DOHH2 (cell line): ENCODE data around the gene MICAL2.

Experiments used
- H3F3A ChIP-seq: fragments of 200-600 bp; sonication (generic), shearing (Covaris generic); 2 replicates; pipeline ENCODE4 v1.6.0; 2016; ENCODE audit warnings: antibody characterized with exemption, mild to moderate bottlenecking; ENCODE audit not compliant: control insufficient read depth, insufficient read depth
- H3K27ac ChIP-seq: fragments of 200-600 bp; sonication (generic); 2 replicates; pipeline ENCODE4 v1.5.1; 2014; ENCODE audit warnings: low read depth, mild to moderate bottlenecking, low read length, moderate library complexity
- H3K27me3 ChIP-seq: fragments of 200-600 bp; sonication (generic); 2 replicates; pipeline ENCODE4 v1.6.1; 2014; ENCODE audit warnings: mild to moderate bottlenecking, low read length, mixed read lengths; ENCODE audit not compliant: control insufficient read depth
- H3K36me3 ChIP-seq: fragments of 200-600 bp; sonication (generic); 2 replicates; pipeline ENCODE4 v1.6.1; 2014; ENCODE audit warnings: mild to moderate bottlenecking, low read length, moderate library complexity, mixed read lengths; ENCODE audit not compliant: control insufficient read depth
- H3K4me1 ChIP-seq: fragments of 200-600 bp; sonication (generic); 2 replicates; pipeline ENCODE4 v1.6.1; 2014; ENCODE audit warnings: mild to moderate bottlenecking, low read length, mixed read lengths; ENCODE audit not compliant: control insufficient read depth
- H3K4me2 ChIP-seq: fragments of 200-600 bp; sonication (generic); 2 replicates; pipeline ENCODE4 v1.6.0; 2014; ENCODE audit warnings: mild to moderate bottlenecking, low read length, moderate library complexity
- H3K4me3 ChIP-seq: fragments of 200-600 bp; sonication (generic); 2 replicates; pipeline ENCODE4 v1.5.1; 2014; ENCODE audit warnings: mild to moderate bottlenecking, low read length, mixed read lengths
- H3K79me2 ChIP-seq: fragments of 200-600 bp; sonication (generic); 2 replicates; pipeline ENCODE4 v1.6.1; 2014; ENCODE audit warnings: mild to moderate bottlenecking, low read length, mixed read lengths; ENCODE audit not compliant: control insufficient read depth
- H3K9me2 ChIP-seq: fragments of 200-600 bp; sonication (generic); replicated peaks from 2 replicates; pipeline ENCODE4 v1.6.1; 2014; ENCODE audit warnings: mild to moderate bottlenecking, low read length, mixed read lengths; ENCODE audit not compliant: control insufficient read depth
- H3K9me3 ChIP-seq: fragments of 200-600 bp; sonication (generic); 2 replicates; pipeline ENCODE4 v1.6.1; 2014; ENCODE audit warnings: antibody characterized with exemption, low read length, mixed read lengths; ENCODE audit not compliant: control insufficient read depth, insufficient read depth
- H4K20me1 ChIP-seq: fragments of 200-600 bp; sonication (generic); 2 replicates; pipeline ENCODE4 v1.6.0; 2014; ENCODE audit warnings: low read depth, mild to moderate bottlenecking, antibody characterized with exemption, low read length, moderate library complexity; ENCODE audit not compliant: control insufficient read depth, insufficient read depth
- EZH2phosphoT487 ChIP-seq: fragments of 200-600 bp; sonication (generic); IDR thresholded peaks from 2 replicates; pipeline ENCODE4 v1.6.1; 2017; ENCODE audit warnings: borderline replicate concordance, mild to moderate bottlenecking, antibody characterized with exemption, low read length, moderate library complexity, mixed read lengths
- TF ChIP-seq, protein P1 (sequence below): fragments of 200-600 bp; sonication (generic); IDR thresholded peaks from one replicate; pipeline ENCODE4 v1.5.1; 2014; ENCODE audit warnings: antibody characterized with exemption, mild to moderate bottlenecking, low read depth, low read length; ENCODE audit not compliant: poor library complexity, severe bottlenecking

The MICAL2 gene

GRCh38 chr11:12110714-12111548 is 541 bp downstream of the MICAL2 start:
- TF ChIP-seq, protein P1, sequence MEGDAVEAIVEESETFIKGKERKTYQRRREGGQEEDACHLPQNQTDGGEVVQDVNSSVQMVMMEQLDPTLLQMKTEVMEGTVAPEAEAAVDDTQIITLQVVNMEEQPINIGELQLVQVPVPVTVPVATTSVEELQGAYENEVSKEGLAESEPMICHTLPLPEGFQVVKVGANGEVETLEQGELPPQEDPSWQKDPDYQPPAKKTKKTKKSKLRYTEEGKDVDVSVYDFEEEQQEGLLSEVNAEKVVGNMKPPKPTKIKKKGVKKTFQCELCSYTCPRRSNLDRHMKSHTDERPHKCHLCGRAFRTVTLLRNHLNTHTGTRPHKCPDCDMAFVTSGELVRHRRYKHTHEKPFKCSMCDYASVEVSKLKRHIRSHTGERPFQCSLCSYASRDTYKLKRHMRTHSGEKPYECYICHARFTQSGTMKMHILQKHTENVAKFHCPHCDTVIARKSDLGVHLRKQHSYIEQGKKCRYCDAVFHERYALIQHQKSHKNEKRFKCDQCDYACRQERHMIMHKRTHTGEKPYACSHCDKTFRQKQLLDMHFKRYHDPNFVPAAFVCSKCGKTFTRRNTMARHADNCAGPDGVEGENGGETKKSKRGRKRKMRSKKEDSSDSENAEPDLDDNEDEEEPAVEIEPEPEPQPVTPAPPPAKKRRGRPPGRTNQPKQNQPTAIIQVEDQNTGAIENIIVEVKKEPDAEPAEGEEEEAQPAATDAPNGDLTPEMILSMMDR, result no peak
- TF ChIP-seq EZH2phosphoT487, result no peak
- Histone ChIP-seq H3K4me1 (no peaks in the 10 kb centered on the region), H3K36me3 (no peaks in the 10 kb centered on the region), H3K27ac (no peak overlapping the region), H3K4me3 (no peak overlapping the region), H3K9me3 (no peaks in the 10 kb centered on the region), H3K27me3 (no peaks in the 10 kb centered on the region), H3F3A (no peaks in the 10 kb centered on the region), H3K9me2 (no peaks in the 10 kb centered on the region), H3K79me2 (no peaks in the 10 kb centered on the region), H4K20me1 (no peaks in the 10 kb centered on the region), H3K4me2 (no peak overlapping the region)

DNA sequence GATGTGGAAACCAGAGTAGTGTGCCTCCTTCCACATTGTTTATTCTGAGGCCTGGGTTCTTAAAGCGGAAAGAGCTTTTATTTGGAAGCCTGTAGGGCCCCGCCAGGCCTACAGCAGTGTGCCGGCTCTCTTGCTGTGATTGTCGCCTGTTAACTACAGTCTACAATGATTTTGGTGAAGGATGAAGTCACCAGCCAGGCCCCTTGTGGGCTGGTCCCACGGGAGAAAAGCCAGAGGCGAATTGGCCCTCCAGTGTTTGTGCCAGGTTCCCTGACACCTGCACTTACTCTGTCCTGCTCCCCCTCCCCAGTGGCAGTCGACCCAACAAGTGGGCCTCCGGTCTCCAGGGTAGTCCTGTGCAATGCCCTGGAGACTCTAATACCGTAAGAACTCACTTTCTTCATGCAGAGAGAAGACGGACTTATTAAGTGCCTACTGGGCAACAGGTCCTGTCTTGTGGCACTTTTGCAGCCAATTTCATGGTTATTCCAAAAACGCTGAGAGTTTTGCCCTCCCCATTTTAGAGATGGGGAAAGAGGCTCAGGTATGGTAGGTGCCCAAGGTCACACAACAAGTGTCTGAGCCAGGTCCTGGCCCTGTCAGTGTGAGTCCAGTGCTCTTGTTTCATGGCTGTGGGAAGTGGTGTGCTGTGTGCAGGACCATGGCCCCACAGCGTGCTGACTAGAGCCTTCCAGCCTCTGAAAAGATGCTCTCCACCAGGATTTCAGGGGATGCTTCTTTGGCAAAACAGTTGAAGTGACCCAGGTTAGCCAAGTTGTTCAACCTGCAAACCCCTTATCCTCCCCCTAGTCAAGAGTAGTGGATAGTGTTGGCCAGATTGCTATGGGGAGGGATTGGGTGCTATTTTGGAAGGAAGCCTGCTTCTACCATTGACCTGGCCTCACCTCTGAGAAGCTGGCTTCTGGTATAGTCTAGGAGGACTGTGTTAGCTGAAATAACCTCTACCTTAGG is 1.4 kb downstream of the MICAL2 start:
- Histone ChIP-seq H3K4me3 (no peak overlapping the region), H3K4me2 (no peak overlapping the region), H3K9me3 (no peaks in the 10 kb centered on the region), H3K36me3 (no peaks in the 10 kb centered on the region), H3K4me1 (no peaks in the 10 kb centered on the region), H3K27me3 (no peaks in the 10 kb centered on the region), H3F3A (no peaks in the 10 kb centered on the region), H3K27ac (no peak overlapping the region), H3K79me2 (no peaks in the 10 kb centered on the region), H3K9me2 (no peaks in the 10 kb centered on the region), H4K20me1 (no peaks in the 10 kb centered on the region)
- TF ChIP-seq, protein P1, result no peak

- H3K4me3 ChIP-seq, result no peak overlapping the region
- no peak overlapping the region for H3K27ac ChIP-seq
- no peaks in the 10 kb centered on the region for H3K9me3 ChIP-seq
These were observed 2.4 kb downstream of the MICAL2 start for GRCh38 chr11:12112750-12113149.

More at GRCh38 chr11:12112750-12113149, 2.4 kb downstream of the MICAL2 start:
- Histone ChIP-seq H3K27me3 (no peaks in the 10 kb centered on the region), H3K79me2 (no peaks in the 10 kb centered on the region), H3K4me2 (no peak overlapping the region), H4K20me1 (no peaks in the 10 kb centered on the region), H3K4me1 (no peaks in the 10 kb centered on the region), H3F3A (no peaks in the 10 kb centered on the region), H3K9me2 (no peaks in the 10 kb centered on the region), H3K36me3 (no peaks in the 10 kb centered on the region)
- TF ChIP-seq EZH2phosphoT487, result no peak
- TF ChIP-seq, protein P1, result no peak
